Astrocyte (in vitro differentiated cells and primary cell): ENCODE results near the gene FBXO17. TPM values are rescaled to one million over a fixed set of nuclear protein-coding genes. Genes with fewer than 3 reads are reported as not detected.

Source experiments
- DNase-seq: peaks from one replicate; pipeline ENCODE4 v3.0.0-alpha.2; 2010; ENCODE audit warnings: low read depth
- FAIRE-seq: peaks from 2 replicates; lab custom pipeline; 2011; peaks lifted over from hg19 to GRCh38; lab: Jason Lieb, UNC
- H2AFZ ChIP-seq: 2 replicates; pipeline ENCODE4 v1.6.0; 2012; ENCODE audit warnings: low read depth, low read length, inconsistent platforms
- H3K27ac ChIP-seq: 2 replicates; pipeline ENCODE4 v1.5.1; 2011; ENCODE audit warnings: low read depth, low read length, inconsistent platforms
- H3K27me3 ChIP-seq: 2 replicates; pipeline ENCODE4 v1.6.0; 2011; ENCODE audit warnings: low read length, inconsistent platforms; ENCODE audit not compliant: insufficient read depth
- H3K36me3 ChIP-seq: 2 replicates; pipeline ENCODE4 v1.5.1; 2011; ENCODE audit warnings: low read length, inconsistent platforms; ENCODE audit not compliant: insufficient read depth
- H3K4me1 ChIP-seq: 2 replicates; pipeline ENCODE4 v1.5.1; 2011; ENCODE audit warnings: low read length, inconsistent platforms; ENCODE audit not compliant: insufficient read depth
- H3K4me2 ChIP-seq: 2 replicates; pipeline ENCODE4 v1.6.0; 2012; ENCODE audit warnings: low read length, inconsistent platforms
- H3K4me3 ChIP-seq: 2 replicates; pipeline ENCODE4 v1.5.1; 2011; ENCODE audit warnings: low read depth, mild to moderate bottlenecking, low read length, inconsistent platforms; ENCODE audit not compliant: insufficient read depth
- H3K79me2 ChIP-seq: 2 replicates; pipeline ENCODE4 v1.6.0; 2012; ENCODE audit warnings: mild to moderate bottlenecking, low read length, inconsistent platforms; ENCODE audit not compliant: insufficient read depth
- H3K9ac ChIP-seq: 2 replicates; pipeline ENCODE4 v1.6.0; 2012; ENCODE audit warnings: mild to moderate bottlenecking, low read length, inconsistent platforms
- H3K9me3 ChIP-seq: 2 replicates; pipeline ENCODE4 v1.5.1; 2012; ENCODE audit warnings: low read depth, mild to moderate bottlenecking, low read length, inconsistent platforms; ENCODE audit not compliant: insufficient read depth
- H4K20me1 ChIP-seq: 2 replicates; pipeline ENCODE4 v1.6.0; 2012; ENCODE audit warnings: low read length, inconsistent platforms; ENCODE audit not compliant: insufficient read depth
- H3K27ac Mint-ChIP-seq: one replicate; pipeline ENCODE4 v1.8.0; 2021; ENCODE audit warnings: mild to moderate bottlenecking, mixed read lengths; ENCODE audit not compliant: unreplicated experiment
- H3K27me3 Mint-ChIP-seq: one replicate; pipeline ENCODE4 v1.8.0; 2021; ENCODE audit warnings: low read depth, mixed read lengths; ENCODE audit not compliant: unreplicated experiment
- H3K36me3 Mint-ChIP-seq: one replicate; pipeline ENCODE4 v1.8.0; 2021; ENCODE audit warnings: low read depth, mixed read lengths; ENCODE audit not compliant: unreplicated experiment
- H3K4me1 Mint-ChIP-seq: one replicate; pipeline ENCODE4 v1.8.0; 2021; ENCODE audit warnings: low read depth, mixed read lengths; ENCODE audit not compliant: unreplicated experiment
- H3K4me3 Mint-ChIP-seq: one replicate; pipeline ENCODE4 v1.8.0; 2021; ENCODE audit warnings: mild to moderate bottlenecking, moderate library complexity, mixed read lengths; ENCODE audit not compliant: unreplicated experiment
- H3K9me3 Mint-ChIP-seq: one replicate; pipeline ENCODE4 v1.8.0; 2021; ENCODE audit warnings: mild to moderate bottlenecking, mixed read lengths; ENCODE audit not compliant: unreplicated experiment
- CTCF ChIP-seq: IDR thresholded peaks from 2 replicates; pipeline ENCODE4 v1.5.1; 2011; ENCODE audit warnings: low read depth, mild to moderate bottlenecking, inconsistent platforms, low read length, moderate library complexity; ENCODE audit not compliant: insufficient read depth
- EZH2 ChIP-seq: IDR thresholded peaks from 2 replicates; pipeline ENCODE4 v1.6.1; 2012; ENCODE audit warnings: mild to moderate bottlenecking, low read length, inconsistent platforms; ENCODE audit not compliant: insufficient read depth
- total RNA-seq: library from RNA; stranded (reverse); gene quantifications from 2 replicates; pipeline ENCODE4 v1.2.1, GENCODE V29; 2021

FBXO17 gene
- total RNA-seq, 1 donor from 2014 or later, result 14.7 TPM

GRCh38 chr19:38918526-38918925 is 57.0 kb downstream of the FBXO17 start:
- Histone ChIP-seq H3K27ac (no peak overlapping the region), H3K4me1 (no peaks in the 10 kb centered on the region)

GRCh38 chr19:38917921-38918491 is 57.5 kb downstream of the FBXO17 start:
- H3K4me1 Mint-ChIP-seq, result no peaks in the 10 kb centered on the region
- Histone ChIP-seq H4K20me1 (peaks cover 8% of the 10 kb centered on the region), H3K27me3 (no peaks in the 10 kb centered on the region), H3K4me2 (no peak overlapping the region), H3K79me2 (no peaks in the 10 kb centered on the region), H3K36me3 (peaks cover 4% of the 10 kb centered on the region), H2AFZ (no peak overlapping the region), H3K9me3 (no peaks in the 10 kb centered on the region), H3K4me3 (no peak overlapping the region), H3K9ac (no peak overlapping the region), H3K27ac (no peak overlapping the region), H3K4me1 (no peaks in the 10 kb centered on the region)
- DNase-seq (no peak), FAIRE-seq (no peak)
- H3K4me3 Mint-ChIP-seq, result no peak overlapping the region
- no peaks in the 10 kb centered on the region for H3K27me3 Mint-ChIP-seq
- H3K9me3 Mint-ChIP-seq, result no peaks in the 10 kb centered on the region
- no peak overlapping the region for H3K27ac Mint-ChIP-seq
- H3K36me3 Mint-ChIP-seq, result peaks cover 19% of the 10 kb centered on the region
- TF ChIP-seq EZH2 (no peak), CTCF (no peak)

More at GRCh38 chr19:38918526-38918925, 57.0 kb downstream of the FBXO17 start:
- H3K4me1 Mint-ChIP-seq, result no peaks in the 10 kb centered on the region
- no peaks in the 10 kb centered on the region for H3K9me3 Mint-ChIP-seq
- no peak for TF ChIP-seq CTCF
- TF ChIP-seq EZH2, result no peak
- Histone ChIP-seq H3K9ac (no peak overlapping the region), H3K79me2 (no peaks in the 10 kb centered on the region), H3K36me3 (peaks cover 4% of the 10 kb centered on the region), H3K4me2 (no peak overlapping the region), H4K20me1 (peaks cover 8% of the 10 kb centered on the region), H3K9me3 (no peaks in the 10 kb centered on the region), H3K4me3 (no peak overlapping the region), H3K27me3 (no peaks in the 10 kb centered on the region), H2AFZ (no peak overlapping the region)
- no peaks in the 10 kb centered on the region for H3K27me3 Mint-ChIP-seq
- no peak for DNase-seq
- no peak overlapping the region for H3K4me3 Mint-ChIP-seq
- FAIRE-seq, result no peak
- H3K36me3 Mint-ChIP-seq, result peaks cover 19% of the 10 kb centered on the region
- H3K27ac Mint-ChIP-seq, result no peak overlapping the region

- Histone ChIP-seq H3K9ac (no peak overlapping the region), H2AFZ (no peak overlapping the region), H3K36me3 (peaks cover 4% of the 10 kb centered on the region), H3K9me3 (no peaks in the 10 kb centered on the region), H3K4me2 (no peak overlapping the region), H4K20me1 (peaks cover 8% of the 10 kb centered on the region), H3K4me3 (no peak overlapping the region), H3K27me3 (peaks cover 2% of the 10 kb centered on the region), H3K27ac (no peak overlapping the region), H3K4me1 (no peaks in the 10 kb centered on the region), H3K79me2 (no peaks in the 10 kb centered on the region)
- H3K36me3 Mint-ChIP-seq, result peaks cover 18% of the 10 kb centered on the region
- FAIRE-seq (no peak), DNase-seq (no peak)
- no peak overlapping the region for H3K27ac Mint-ChIP-seq
- no peaks in the 10 kb centered on the region for H3K9me3 Mint-ChIP-seq
- H3K27me3 Mint-ChIP-seq, result no peaks in the 10 kb centered on the region
- H3K4me1 Mint-ChIP-seq, result no peaks in the 10 kb centered on the region
- no peak overlapping the region for H3K4me3 Mint-ChIP-seq
- no peak for TF ChIP-seq EZH2
- TF ChIP-seq CTCF, result no peak
Measured at GRCh38 chr19:38917516-38917915, 58.0 kb downstream of the FBXO17 start.
